ENCODE results near the gene CNTN4.

- no peak for TF ChIP-seq POLR2AphosphoS5 (IDR thresholded peaks at IDR 0.05; ENCODE audit: borderline replicate concordance, low read depth, low read length)
- TF ChIP-seq EZH2 (IDR thresholded peaks at IDR 0.05): no peak
Observed at GRCh38 chr3:2623436-2623835, 524.8 kb downstream of the CNTN4 start.

Measured in SK-N-MC (cell line).